ENCODE results near the gene EID2B.

EID2B gene

DNA sequence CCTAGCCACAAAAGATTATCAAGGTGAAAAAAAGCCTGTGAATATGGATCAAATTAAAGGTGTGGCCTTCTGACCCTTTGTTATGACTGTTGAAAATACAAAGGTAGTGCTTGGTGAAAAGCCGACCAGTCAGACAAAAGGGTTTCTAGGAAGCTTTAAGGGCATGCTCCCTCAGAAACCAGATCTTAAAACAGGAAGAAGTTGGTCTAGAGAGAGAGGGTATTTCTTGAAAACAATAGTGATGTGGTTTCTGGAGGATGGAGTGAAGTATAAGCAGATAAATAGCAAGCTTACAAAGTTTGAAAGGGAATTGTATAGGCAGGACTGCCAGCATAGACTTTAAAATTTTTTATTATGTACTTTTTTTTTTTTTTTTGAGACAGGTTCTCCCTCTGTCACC, 12.3 kb upstream of the EID2B start:
- no peak overlapping the region for H3K4me2 ChIP-seq (ENCODE audit: low read length)
- H3K9ac ChIP-seq (ENCODE audit: low read length): no peak overlapping the region
- no peaks in the 10 kb centered on the region for H3K36me3 ChIP-seq (replicated peaks; ENCODE audit: low read depth, low read length)
- H3K79me2 ChIP-seq (ENCODE audit: low read length): peaks cover under 1% of the 10 kb centered on the region; the same call in 1 of the 2 replicates
- peaks cover 21% of the 10 kb centered on the region for H3K27me3 ChIP-seq (ENCODE audit: low read depth, low read length)
- H4K20me1 ChIP-seq (ENCODE audit: insufficient read depth, low read length): no peaks in the 10 kb centered on the region
- H3K4me1 ChIP-seq (ENCODE audit: low read length): peaks cover 6% of the 10 kb centered on the region
- TF ChIP-seq EZH2phosphoT487 (IDR thresholded peaks at IDR 0.05; ENCODE audit: low read depth): no peak
- TF ChIP-seq, protein P1, sequence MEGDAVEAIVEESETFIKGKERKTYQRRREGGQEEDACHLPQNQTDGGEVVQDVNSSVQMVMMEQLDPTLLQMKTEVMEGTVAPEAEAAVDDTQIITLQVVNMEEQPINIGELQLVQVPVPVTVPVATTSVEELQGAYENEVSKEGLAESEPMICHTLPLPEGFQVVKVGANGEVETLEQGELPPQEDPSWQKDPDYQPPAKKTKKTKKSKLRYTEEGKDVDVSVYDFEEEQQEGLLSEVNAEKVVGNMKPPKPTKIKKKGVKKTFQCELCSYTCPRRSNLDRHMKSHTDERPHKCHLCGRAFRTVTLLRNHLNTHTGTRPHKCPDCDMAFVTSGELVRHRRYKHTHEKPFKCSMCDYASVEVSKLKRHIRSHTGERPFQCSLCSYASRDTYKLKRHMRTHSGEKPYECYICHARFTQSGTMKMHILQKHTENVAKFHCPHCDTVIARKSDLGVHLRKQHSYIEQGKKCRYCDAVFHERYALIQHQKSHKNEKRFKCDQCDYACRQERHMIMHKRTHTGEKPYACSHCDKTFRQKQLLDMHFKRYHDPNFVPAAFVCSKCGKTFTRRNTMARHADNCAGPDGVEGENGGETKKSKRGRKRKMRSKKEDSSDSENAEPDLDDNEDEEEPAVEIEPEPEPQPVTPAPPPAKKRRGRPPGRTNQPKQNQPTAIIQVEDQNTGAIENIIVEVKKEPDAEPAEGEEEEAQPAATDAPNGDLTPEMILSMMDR (IDR thresholded peaks at IDR 0.05; ENCODE audit: low read depth, low read length): no peak
- no peak overlapping the region for H2AFZ ChIP-seq (ENCODE audit: low read depth, low read length)
- no peak overlapping the region for H3K27ac ChIP-seq (ENCODE audit: low read length)
- H3K9me3 ChIP-seq (ENCODE audit: insufficient read depth, low read length): no peaks in the 10 kb centered on the region
- no peak overlapping the region for H3K4me3 ChIP-seq (ENCODE audit: low read length)

DNA sequence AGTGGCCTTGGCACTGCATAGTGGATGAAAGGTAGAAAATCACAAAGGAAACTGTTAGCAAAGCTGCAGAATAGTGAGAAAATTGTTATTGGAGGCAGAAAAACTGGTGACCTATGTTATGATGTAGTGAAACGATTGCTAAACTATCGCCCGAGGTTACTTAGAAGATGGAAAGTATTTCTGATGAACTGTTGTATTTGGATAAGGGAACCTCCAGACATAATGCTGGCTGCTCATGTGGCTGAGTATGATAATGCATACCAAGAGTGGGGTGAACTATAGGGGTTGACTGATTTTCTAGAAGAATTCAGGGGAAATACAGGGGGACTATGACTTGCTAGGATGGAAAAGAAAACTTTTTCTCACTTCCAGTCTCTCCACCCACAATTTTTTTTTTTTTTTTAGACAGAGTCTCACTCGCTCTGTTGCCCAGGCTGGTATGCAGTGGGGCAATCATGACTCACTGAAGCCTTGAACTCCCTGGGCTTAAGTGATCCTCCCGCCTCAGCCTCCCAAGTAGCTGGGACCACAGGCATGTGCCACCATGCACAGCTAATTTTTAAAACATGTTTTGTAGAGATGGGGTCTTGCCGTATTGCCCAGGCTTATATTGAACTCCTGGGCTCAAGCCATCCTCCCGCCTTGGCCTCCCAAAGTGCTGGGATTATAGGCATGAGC, 11.7 kb upstream of the EID2B start:
- H3K27ac ChIP-seq (ENCODE audit: low read length): no peak overlapping the region
- H3K36me3 ChIP-seq (replicated peaks; ENCODE audit: low read depth, low read length): no peaks in the 10 kb centered on the region
- H3K9ac ChIP-seq (ENCODE audit: low read length): no peak overlapping the region
- H4K20me1 ChIP-seq (ENCODE audit: insufficient read depth, low read length): no peaks in the 10 kb centered on the region
- no peaks in the 10 kb centered on the region for H3K9me3 ChIP-seq (ENCODE audit: insufficient read depth, low read length)
- H2AFZ ChIP-seq (ENCODE audit: low read depth, low read length): no peak overlapping the region
- TF ChIP-seq, protein P1 (IDR thresholded peaks at IDR 0.05; ENCODE audit: low read depth, low read length): no peak
- TF ChIP-seq EZH2phosphoT487 (IDR thresholded peaks at IDR 0.05; ENCODE audit: low read depth): no peak
- no peak overlapping the region for H3K4me3 ChIP-seq (ENCODE audit: low read length)
- peaks cover 6% of the 10 kb centered on the region for H3K4me1 ChIP-seq (ENCODE audit: low read length)
- peaks cover 21% of the 10 kb centered on the region for H3K27me3 ChIP-seq (ENCODE audit: low read depth, low read length)
- no peak overlapping the region for H3K4me2 ChIP-seq (ENCODE audit: low read length)
- peaks cover 6% of the 10 kb centered on the region for H3K79me2 ChIP-seq (ENCODE audit: low read length)

DNA sequence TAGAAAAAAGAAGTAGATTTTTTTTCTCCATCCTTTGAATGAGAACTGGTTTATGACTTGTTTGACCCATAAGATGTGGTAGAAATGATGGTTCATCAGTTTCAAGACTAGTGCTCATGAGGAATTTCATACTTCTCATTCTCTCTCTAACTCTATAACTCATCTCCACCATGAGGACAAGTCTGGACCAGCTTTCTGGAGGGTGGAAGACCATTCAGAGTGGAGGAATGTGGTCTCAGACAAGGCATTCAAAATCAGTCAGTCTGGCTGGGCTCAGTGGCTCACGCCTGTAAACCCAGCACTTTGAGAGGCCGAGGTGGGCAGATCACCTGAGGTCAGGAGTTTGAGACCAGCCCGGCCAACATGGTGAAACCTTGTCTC, 10.8 kb upstream of the EID2B start:
- no peak overlapping the region for H3K27ac ChIP-seq (ENCODE audit: low read length)
- TF ChIP-seq, protein P1 (IDR thresholded peaks at IDR 0.05; ENCODE audit: low read depth, low read length): no peak
- H3K9me3 ChIP-seq (ENCODE audit: insufficient read depth, low read length): no peaks in the 10 kb centered on the region
- H3K27me3 ChIP-seq (ENCODE audit: low read depth, low read length): peaks cover 21% of the 10 kb centered on the region
- no peak overlapping the region for H3K4me3 ChIP-seq (ENCODE audit: low read length)
- H3K9ac ChIP-seq (ENCODE audit: low read length): no peak overlapping the region
- H2AFZ ChIP-seq (ENCODE audit: low read depth, low read length): no peak overlapping the region
- H3K79me2 ChIP-seq (ENCODE audit: low read length): peaks cover 15% of the 10 kb centered on the region
- H4K20me1 ChIP-seq (ENCODE audit: insufficient read depth, low read length): no peaks in the 10 kb centered on the region
- H3K4me1 ChIP-seq (ENCODE audit: low read length): peaks cover 13% of the 10 kb centered on the region
- H3K4me2 ChIP-seq (ENCODE audit: low read length): no peak overlapping the region
- H3K36me3 ChIP-seq (replicated peaks; ENCODE audit: low read depth, low read length): no peaks in the 10 kb centered on the region

DNA sequence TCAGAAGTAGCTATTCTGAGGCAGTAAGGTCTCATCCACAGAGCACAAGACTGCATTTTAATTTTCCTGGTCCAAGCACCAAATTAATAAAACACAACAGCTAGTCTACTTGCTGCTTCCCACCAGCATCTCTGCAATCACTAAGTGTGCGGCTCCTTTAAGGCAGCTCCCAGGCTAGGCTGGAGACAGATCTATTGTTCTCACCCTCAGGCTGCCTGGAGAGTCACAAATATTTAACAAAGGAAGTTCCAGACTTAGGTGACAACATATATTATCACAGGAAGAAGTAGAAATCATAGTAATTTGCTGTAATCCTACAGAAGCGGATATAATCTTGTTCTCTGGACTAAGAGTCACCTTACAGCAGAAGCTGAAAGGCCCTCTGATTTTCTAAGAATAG, 9.6 kb upstream of the EID2B start:
- Histone ChIP-seq H3K36me3 (replicated peaks; ENCODE audit: low read depth, low read length) (peaks cover 4% of the 10 kb centered on the region), H3K27ac (ENCODE audit: low read length) (no peak overlapping the region), H3K4me3 (ENCODE audit: low read length) (no peak overlapping the region), H3K27me3 (ENCODE audit: low read depth, low read length) (peaks cover 21% of the 10 kb centered on the region), H3K4me1 (ENCODE audit: low read length) (peaks cover 17% of the 10 kb centered on the region), H3K9ac (ENCODE audit: low read length) (no peak overlapping the region), H2AFZ (ENCODE audit: low read depth, low read length) (no peak overlapping the region), H3K79me2 (ENCODE audit: low read length) (peaks cover 25% of the 10 kb centered on the region), H4K20me1 (ENCODE audit: insufficient read depth, low read length) (peaks cover 5% of the 10 kb centered on the region; the same call in 1 of the 2 replicates), H3K9me3 (ENCODE audit: insufficient read depth, low read length) (no peaks in the 10 kb centered on the region), H3K4me2 (ENCODE audit: low read length) (no peak overlapping the region)
- TF ChIP-seq, protein P1 (IDR thresholded peaks at IDR 0.05; ENCODE audit: low read depth, low read length): no peak
- no peak for TF ChIP-seq EZH2phosphoT487 (IDR thresholded peaks at IDR 0.05; ENCODE audit: low read depth)

All from OCI-LY3 (cell line).